NOMO-1 treated with dmso at 0.1 percent for 144 hours (cell line): Measurements from ENCODE around the gene SOX13.

Source experiments
- DNase-seq: peaks from one replicate; lab custom pipeline; 2025; ENCODE audit not compliant: unreplicated experiment; lab: John Stamatoyannopoulos, UW

The SOX13 gene

GRCh38 chr1:204150702-204151551 is 78.0 kb downstream of the SOX13 start:
- no peak for DNase-seq

GRCh38 chr1:204151552-204152309 is 78.8 kb downstream of the SOX13 start, which contains the start of gene ETNK2:
TSS of gene ETNK2 (minus strand) at chr1:204152044. CDS start at chr1:204151852, 192 bp downstream.
- no peak for DNase-seq

- no peak for DNase-seq
Observed at GRCh38 chr1:204152310-204153044, 79.6 kb downstream of the SOX13 start.

DNA sequence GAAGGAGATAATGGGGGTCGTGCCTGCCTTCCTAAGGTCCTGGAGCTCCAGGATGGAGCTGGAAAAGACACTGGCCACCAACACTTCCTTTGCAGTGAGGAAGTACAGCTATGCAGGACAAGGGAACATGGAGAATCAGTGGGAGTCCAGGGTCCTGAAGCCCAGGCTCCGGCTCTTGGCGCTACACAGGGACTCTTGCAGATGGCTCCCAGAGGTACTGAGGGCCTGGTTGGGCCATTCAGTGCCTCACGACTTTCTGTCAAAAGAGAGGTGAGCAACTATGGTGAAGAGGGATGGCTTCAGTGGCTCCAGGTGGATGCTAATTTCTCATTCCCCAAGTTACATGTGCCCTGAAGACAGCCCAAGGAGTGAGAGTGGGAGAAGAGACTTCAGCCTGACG is 80.8 kb downstream of the SOX13 start:
- DNase-seq = no peak

DNA sequence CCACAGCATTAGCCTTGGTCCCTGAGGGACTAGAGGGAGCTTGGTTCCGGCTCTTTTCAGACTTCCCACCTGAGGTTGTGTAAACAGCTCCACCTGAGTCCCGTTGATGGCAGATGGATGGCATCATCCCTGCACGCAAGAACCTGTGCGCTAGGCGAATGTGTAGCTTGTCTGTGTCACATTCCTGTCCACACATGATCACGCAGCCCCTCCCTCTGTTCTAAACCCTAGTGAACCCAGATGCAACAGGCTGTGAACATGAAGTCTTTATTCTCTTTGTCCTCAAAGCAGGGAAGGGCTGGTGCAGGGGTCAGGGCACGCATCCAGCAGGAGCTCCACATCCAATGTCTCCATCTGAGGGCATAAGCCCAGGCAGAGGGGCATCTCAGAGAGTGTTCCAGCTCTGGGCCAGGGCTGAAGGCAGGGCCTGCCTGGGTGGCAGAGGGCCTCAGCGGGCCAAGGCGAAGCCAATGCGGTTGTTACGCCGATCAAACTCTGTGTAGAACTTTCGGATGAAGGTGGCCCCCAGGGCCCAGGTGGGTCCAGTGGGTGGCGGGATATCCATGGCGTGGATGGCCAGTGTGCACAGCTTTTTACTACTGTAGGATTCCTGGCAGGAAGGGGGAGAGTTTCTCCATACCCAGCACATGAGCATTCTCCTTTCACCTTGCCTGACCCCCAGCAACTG is 81.8 kb downstream of the SOX13 start:
- DNase-seq = no peak

DNA sequence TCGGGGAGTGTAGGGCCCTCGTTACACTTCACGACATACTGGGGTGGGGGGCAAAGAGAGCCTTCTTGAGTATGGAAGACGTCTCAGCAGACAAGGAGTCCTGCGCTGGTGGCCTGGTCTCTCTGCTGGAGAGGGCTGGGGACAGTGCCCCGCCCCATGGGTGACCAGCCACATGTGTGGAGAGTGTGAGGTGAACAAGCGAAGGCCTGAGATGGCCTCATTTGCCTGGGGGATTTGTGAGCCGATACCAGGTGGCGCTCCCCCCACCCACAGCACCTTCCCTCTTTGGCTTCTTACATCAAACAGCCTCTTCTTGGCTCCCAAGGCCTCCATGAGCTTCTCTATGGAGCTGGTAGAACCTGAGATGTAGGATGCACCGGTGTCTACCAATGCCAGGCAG is 83.0 kb downstream of the SOX13 start:
- DNase-seq = no peak

DNA sequence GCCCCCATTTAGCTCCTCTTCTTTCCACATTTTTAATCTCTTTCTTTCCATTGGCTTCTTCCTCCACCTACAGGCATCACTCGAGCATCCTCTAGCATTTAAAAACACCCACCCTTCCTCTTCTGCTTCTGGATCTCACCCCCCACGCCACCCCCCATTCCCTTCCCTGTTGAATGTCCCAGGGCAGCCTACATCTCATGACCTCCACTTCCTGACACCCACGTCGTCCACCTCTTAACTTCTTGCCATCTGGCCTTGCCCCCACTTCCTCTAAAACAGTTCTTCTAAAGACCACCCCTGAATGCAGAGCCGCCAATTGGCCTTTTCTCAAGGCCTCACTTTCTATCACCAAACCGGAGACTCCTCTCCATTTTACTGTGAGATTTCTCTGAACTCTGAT is 85.0 kb downstream of the SOX13 start:
- no peak for DNase-seq

DNA sequence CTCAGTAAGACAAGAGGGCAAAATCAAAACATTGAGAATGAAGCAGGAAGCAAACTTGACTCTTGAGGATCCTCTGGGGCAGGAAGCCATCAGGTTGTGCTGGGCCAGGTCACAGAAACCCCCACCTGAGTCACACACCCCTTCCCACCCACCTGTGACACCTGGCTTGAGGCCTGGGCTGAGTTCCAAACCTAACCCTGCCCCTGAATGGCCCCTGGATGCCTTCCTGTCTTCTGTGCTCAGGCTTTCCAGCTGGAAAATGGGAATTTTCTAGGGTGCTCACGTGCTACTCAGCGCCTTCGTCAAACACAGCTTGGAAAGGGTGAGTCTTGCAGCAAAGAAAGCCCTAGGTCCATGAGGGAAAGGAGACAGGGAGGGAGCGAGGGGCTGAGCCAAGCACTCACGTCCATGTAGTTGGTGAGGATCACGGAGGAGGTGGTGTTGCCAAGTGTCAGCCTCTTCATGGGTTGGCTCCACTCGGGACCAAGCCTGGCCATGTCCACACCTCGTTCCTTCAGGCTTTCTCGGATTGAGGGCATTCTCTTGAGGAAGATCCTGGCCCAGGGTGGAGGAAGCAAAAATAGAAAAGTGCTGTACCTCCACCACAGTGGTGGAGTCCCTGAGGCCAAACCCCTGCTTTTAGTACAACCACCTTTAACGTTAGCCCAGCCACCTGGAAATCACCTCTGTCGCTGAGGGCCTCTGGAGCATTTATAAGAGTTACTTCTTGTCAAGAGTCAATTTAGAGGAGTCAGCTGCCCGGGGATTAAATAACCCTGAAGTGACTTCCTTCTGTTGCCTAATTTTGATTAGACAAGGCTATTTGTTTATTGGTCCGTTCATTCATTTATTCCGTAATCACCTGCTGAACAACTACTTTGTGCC is 88.9 kb downstream of the SOX13 start:
- no peak for DNase-seq

- DNase-seq = peak; percentile 52
Observed at GRCh38 chr1:204162494-204163074, 89.7 kb downstream of the SOX13 start.

DNA sequence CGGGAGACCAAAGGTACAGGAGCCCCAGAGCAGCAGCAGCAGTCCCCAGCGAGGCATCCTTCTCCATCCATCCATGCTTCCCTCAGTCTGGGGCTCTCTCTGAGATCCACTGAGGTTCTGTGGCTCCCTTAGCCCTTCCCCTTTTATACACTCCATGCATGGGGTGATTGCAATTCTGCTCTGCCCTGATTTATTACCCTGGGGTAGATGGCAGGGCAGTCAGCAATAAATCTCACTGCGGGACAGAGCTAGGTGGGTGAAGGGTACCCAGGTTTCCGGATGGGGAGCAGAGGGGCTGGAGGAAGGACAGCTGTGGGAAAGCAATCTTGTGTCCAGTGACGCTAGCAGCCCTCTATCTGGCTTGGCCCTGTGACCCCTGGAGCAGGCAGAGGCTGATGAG is 93.3 kb downstream of the SOX13 start, which contains the start of gene REN:
Gene REN (minus strand): TSS at position 119 of the 400 bp plus-strand sequence. CDS start 44 bp downstream, at position 75.
- no peak for DNase-seq

DNA sequence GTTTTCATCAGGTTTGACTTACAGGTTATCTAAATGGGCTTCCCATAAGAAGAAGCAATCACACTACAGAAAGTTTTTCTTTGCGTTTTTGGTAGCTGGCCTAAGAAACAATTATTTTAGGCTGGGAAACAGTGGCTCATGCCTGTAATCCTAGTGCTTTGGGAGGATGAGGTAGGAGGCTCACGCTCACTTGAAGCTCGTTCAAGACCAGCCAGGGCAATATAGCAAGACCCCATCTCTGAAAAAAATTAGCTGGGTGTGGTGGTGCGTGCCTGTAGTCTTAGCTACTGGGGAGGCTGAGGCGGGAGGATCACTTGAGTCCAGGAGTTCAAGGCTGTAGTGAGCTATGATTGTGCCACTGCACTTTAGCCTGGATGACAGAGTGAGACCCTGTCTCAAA is 94.8 kb downstream of the SOX13 start:
- no peak for DNase-seq

DNA sequence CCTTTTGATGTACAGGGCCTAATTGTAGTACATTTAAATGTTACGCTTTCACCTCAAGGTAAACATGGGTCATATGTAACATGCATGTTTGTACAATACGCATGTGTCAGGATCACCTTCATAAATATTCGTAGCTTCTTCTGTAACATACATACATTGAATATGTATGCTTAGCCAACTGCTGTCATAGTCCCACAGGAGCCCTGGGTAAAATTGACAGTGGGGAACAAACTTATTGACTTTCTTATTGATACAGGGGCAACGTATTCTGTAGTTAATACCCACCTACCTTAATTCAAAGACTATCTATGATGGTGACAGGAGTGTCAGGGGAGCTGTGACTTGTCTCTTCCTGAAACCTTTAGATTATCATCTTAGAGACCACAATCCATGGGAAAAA is 96.9 kb downstream of the SOX13 start:
- DNase-seq = no peak

GRCh38 chr1:204170494-204171155 is 97.7 kb downstream of the SOX13 start:
- no peak for DNase-seq

DNA sequence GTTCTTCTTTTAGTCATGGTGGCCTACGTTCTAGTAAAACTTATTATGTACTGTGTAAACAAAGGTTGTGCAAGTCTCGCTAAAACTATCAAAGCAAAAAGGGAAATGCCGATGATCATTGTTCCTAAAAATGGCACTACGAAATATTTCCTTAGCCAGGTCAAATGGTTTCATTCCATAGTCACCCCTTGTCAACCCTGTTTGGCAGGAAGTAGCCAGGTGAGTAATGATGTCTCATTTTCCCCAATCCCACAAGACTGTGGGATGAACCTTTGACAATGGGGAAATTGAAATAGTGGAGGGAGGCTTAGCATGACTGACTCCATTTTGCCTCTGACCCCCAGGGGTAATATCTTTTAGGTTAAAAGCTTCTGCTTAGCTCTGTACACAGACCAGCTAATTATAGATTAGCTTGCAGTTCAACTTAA is 98.8 kb downstream of the SOX13 start:
- peak; percentile 1 for DNase-seq

DNA sequence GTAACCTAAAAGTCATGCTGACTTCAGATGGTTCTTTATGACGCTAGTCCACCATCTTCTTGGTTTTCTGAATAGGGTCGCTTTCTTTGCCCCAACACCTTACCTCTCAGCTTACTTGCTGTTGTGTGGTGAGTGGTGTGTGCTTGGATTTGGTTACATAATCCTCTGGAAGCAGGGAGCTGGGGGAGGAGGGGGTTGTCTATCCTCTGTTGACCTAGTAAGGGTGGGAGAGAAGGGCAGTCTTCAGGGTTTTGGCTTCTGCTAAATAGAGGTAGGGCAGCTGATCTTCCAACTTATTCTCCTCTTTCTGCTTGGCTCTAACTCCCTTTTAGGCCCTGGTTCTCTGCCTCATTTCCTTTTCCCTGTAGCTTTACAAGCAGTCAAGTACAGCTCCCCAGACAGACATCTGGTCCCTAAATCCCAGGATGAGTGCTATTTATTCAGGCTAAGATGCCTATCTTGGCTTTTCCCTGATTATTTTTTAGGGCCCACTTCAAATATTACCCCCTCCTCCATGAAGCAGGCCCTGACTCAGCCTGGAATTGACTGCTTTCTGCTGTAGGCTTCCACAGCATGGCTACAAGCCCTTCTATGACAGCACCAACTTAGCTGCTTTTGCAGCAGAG is 99.6 kb downstream of the SOX13 start:
- no peak for DNase-seq

- no peak for DNase-seq
Observed at GRCh38 chr1:204174958-204175357, 102.0 kb downstream of the SOX13 start.

GRCh38 chr1:204176049-204176448 is 103.1 kb downstream of the SOX13 start:
- no peak for DNase-seq

DNA sequence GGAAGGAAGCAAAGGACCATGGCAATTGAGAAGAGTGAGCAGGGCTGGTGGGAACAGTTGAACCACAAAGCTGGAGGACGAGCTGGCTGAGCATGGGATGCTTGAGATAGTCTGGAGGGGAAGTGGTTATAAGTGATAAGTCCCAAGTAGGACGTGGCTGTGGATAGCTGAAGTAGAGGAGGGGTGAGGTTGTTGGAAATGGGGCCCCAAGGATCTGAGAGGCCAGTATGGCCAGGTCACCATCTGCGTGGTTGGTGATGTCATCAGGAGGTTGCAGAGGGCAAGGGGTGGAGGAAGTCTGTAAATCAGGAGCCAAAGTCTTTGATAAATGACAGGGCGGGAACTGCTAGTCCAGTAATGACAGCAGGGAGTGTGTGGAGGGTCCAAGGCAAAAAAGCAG is 104.2 kb downstream of the SOX13 start:
- peak; percentile 2 for DNase-seq
